ENCODE measurements around the gene TAL2. TPM values are rescaled to one million over a fixed set of nuclear protein-coding genes. Genes with fewer than 3 reads are reported as not detected.

Gene TAL2
- total RNA-seq, 1 experiment from 2014 or later = not detected

DNA sequence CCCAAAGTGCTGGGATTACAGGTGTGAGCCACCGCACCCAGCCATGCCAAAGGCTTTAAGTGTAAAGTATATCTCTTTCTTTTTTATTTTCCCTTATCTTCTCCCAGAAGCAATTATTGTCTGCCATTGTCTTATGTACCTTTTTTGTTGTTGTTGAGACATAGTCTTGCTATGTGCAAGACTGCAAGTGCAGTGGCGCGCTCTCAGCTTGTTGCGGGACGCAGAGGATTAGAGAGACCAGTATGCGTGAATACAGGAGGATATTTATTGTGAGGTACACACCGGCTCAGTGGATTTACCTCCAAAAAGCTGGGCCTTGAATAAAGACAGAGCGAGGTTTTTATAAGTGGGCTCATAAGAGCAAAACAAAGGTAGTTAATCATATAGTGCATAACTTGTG lies 43.9 kb downstream of the TAL2 start:
- DNase-seq (ENCODE audit: low read depth) = no peak

- no peak for DNase-seq (ENCODE audit: low read depth)
These were observed 46.1 kb downstream of the TAL2 start for GRCh38 chr9:105708405-105708804.

DNA sequence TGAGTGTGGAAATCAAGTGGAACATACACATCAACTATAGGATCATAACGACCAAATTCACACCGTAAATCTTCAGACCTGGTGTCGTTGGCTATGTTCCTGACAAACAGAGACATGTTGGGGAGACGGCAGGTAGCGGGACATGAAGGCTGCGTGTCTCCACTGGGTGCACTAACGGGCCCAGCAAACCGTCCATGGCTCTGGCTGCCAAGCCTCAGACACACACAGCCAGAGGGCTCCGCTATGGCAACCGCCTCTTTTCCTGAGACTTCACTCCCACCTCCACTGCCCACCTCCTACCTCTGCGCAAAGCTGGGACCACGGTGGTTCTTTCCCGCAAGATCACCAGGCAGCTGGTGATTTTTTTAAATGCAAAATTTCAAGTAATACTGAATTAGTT lies 48.4 kb downstream of the TAL2 start:
- DNase-seq (ENCODE audit: low read depth) = no peak

GRCh38 chr9:105711867-105712266 lies 49.6 kb downstream of the TAL2 start:
- no peak for DNase-seq (ENCODE audit: low read depth)

DNA sequence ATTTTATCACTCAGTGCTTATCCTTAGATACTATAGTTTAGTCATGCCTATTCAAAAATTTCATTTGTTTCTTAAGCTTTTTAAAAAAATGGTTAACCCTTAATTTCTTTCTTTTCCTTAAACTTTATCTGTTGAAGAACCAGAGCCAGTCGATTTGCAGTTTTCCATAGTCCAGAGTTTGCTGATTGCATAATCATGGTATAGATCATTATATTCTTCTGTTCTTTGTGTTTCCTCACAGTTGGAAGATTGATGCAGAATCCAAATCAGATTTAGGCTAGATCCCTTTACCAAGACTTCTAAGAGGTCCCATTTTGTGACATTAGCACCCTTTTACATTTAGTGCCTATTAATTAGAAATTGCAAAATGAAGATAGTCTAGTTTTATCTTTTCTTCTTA lies 50.0 kb downstream of the TAL2 start:
- no peak for DNase-seq (ENCODE audit: low read depth)

Other genes starting within 250 kb of the TAL2 start
- gene FSD1L, start 214.4 kb upstream of the TAL2 start, total RNA-seq (2014; rRNA removed) = 2.1 and 2.8 TPM in 2 replicates
- 67.2 and 132 TPM in 2 replicates for gene FKTN, start 104.3 kb upstream of the TAL2 start, total RNA-seq (2014; rRNA removed)
- 19.3 and 23.1 TPM in 2 replicates for gene TMEM38B, start 32.1 kb downstream of the TAL2 start, total RNA-seq (2014; rRNA removed)